DMS79 (cell line): ENCODE measurements around the gene FTSJ3.

ENCODE experiments used
- DNase-seq: peaks from one replicate; lab custom pipeline; 2025; lab: John Stamatoyannopoulos, UW

FTSJ3 gene

DNA sequence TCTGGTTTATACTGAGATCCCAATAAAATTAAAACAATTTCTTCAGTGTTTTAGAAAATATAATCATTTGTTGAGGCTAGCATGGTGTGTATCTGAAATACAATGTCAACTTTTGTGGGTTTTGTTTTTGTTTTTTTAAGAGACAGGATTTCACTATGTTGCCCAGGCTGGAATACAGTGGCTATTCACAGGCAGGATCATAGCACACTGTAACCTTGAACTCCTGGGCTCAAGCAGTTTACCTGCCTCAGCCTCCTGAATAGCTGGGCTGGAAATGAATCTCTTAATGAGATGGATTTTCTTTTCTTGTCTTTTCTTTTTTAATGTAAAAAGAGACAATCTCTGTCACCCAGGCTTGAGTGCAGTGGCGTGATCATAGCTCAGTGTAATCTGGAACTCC, 41.3 kb downstream of the FTSJ3 start:
- DNase-seq = no peak

- no peak for DNase-seq
These were observed 41.9 kb downstream of the FTSJ3 start for GRCh38 chr17:63785556-63785955.

- DNase-seq = no peak
These were observed 43.9 kb downstream of the FTSJ3 start for GRCh38 chr17:63783522-63783921.

- DNase-seq = no peak
These were observed 46.5 kb downstream of the FTSJ3 start for GRCh38 chr17:63780928-63781327.

DNA sequence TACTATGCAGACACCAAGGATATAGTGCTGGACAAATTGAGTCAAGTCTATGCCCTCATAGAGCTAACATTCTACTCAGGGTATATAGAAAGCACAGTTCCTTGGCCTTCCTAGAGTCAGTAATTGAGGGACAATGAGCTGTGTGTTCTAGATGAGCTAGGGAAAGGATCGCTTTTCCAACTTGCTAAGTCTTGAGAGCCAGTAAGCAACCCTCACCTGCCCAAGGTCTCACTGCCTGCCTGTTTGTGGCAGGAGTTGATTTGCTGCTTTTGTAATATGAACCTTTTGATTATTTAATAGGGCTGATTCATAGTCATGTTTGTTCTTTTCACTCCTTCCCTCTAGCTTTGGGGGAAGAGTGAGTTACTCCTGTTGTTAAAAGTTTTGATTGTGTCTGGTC, 47.0 kb downstream of the FTSJ3 start:
- DNase-seq = no peak

DNA sequence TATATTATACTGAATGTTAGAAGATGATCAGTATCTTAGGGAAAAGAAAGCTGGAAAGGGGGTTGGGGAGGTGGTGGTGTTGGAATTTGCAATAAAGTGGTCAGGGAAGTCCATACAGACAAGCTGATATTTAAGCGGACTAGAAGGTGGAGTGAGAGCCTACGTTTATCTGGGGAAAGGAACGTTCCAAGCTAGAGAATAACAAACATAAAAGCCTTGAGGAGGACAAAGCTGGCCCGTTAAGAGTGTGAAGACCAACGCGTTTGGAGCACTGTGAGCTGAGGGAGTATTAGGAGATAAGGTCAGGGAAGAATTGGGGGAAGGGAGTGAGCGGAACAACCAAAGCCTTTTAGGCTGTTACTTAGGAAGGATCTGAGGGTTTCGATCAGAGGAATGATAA, 52.0 kb downstream of the FTSJ3 start:
- no peak for DNase-seq

DNA sequence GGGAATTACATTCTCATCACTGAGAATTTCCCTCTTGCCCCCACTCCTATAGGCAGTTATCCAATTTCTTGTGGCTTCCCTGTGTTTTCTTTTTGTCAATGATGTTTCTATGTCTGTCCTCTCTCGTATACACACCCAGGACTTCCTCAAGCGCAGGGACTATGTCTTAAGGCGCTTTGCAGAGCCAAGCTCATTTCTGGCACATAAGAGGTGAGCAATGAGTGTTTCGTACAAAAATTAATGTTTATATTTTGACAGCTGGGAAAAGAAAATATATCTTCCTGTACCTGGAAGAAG, 52.5 kb downstream of the FTSJ3 start:
- DNase-seq = no peak

GRCh38 chr17:63774141-63774968, 53.1 kb downstream of the FTSJ3 start, which contains the start of gene DDX42:
Gene DDX42, plus strand, starts transcription at chr17:63774170. Its CDS starts 12,880 bp downstream, at chr17:63787050.
- no peak for DNase-seq

DNA sequence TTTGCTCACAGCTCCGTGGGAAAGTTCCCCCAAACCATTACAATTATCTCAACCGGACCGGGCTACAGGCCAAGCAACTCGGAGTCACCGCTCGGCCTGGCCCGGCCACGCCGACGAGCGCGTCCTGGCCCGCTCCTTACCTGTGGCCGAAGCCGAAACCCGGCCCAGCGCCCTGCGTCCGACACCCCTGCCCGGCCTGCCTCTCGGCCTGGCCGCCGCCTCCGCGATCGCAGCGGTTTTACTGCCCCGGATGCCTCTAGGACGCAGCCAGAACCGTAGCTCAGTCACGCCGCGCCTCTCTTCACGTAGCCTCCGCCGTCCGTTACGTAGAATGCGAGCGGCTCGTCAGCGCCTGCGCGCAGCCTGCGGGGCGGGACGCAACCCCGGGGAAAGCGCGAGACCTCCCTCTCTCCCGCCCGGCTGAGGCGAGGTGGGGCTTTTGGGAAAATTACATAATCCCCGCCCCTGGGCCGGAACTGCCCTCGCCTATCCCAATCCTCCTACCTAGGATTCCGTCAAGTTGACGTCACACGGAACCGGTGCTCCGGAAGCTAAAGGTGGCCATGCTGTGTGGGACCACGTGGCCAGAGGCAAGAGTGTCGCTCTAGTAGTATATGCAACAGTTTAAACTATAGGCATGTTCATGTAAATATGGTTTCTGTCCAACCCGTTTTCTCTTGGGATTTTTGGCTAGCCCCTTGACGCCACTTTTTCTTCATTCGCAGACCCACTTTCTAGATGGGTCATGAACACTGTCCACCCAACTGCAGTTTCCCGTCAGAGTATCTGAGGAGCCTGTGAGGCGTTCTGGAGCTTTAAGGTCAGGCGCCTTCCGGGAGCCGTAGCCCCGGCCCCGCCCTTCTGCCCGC, 54.0 kb downstream of the FTSJ3 start, which contains the start of gene CCDC47:
Gene CCDC47 (minus strand): TSS at position 326 of the 869 bp plus-strand sequence. CDS start 7,422 bp downstream, outside the sequence.
- DNase-seq = peak; percentile 87

DNA sequence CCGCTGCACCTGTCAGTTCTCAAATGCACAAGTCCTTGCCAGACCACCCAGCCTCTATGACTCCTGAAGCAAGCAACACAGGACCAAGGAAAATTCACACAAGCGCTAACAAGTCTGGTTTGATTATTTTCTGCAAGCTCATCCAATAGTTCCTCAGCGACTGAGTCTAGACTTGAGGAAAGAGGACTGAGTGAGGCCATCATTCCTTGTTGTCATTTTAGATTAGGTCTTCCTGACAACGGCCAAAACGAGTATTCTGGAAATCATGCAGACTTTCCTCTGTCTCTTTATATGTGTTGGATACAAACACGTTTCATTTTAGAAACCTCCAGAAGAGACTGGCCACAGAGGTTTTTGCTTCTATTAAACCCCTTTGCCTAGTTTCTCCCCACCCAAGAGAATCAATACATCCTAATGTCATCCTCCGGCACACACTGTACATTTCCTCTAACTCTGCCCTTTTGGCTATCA, 54.6 kb downstream of the FTSJ3 start:
- DNase-seq = no peak
